ACHN (cell line): ENCODE data around the gene CAPZA3.
"Not testable (repeated sequence)": the region's sequence is repeated elsewhere in the genome, so short reads cannot be mapped to it uniquely, and the experiment has no call there.

Source experiments
- DNase-seq: peaks from one replicate; pipeline ENCODE4 v3.0.0-alpha.2; 2015
- in situ Hi-C: cut with HindIII; loops from 2 replicates; pipeline ENCODE4 v1.10.0; 2017; ENCODE audit warnings: low sequenced_read_pairs, low pct_ligation_motif_present, low pct_unique_long_range_greater_than_20kb

Gene CAPZA3, protein sequence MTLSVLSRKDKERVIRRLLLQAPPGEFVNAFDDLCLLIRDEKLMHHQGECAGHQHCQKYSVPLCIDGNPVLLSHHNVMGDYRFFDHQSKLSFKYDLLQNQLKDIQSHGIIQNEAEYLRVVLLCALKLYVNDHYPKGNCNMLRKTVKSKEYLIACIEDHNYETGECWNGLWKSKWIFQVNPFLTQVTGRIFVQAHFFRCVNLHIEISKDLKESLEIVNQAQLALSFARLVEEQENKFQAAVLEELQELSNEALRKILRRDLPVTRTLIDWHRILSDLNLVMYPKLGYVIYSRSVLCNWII

DNA sequence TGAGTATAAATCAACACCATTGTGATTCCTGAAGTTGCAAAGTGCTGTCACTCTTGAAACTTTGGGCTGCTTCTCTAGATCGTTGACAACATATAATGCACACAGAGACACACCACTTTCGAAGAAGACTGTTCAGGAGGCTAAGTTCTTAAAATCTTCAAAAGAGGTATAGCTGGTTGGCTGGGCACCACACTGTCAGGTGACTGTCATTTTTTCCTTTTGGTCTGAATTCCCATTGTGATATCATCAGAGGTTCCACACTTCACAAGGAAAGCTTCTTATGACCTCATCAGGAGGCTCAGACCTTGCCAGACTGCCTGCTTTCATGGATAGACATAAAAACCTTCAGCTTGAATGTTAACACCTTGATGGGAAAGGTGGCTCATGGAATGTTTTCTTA, at the start of gene CAPZA3, which contains the start of gene PLCZ1:
Gene CAPZA3 (plus strand): TSS at position 301 of the 400 bp plus-strand sequence. CDS start 150 bp downstream, outside the sequence.
Gene PLCZ1 (minus strand): TSS at position 194 of the 400 bp plus-strand sequence. CDS start 641 bp downstream, outside the sequence.
- in situ Hi-C loops, result no loop called here
- no peak for DNase-seq

DNA sequence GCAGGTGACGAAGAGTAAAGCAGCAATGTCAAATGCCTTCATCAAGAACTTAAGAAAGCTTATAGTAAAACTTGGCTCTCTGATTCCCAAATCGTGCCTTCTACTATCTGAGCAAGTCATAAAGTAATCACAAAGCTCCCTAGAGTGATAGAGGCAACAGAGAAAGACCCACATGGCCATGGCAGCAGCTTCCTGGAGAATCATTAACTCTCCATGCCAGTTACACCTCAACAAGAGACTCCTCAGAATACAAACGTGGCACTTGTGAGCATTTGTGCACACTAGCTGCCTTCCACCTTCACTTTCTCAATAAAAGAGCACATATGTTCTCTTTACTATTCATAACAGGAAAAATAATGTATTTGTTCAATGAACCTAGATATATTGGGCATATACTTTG, 48.1 kb upstream of the CAPZA3 start:
- in situ Hi-C loops, result no loop called here
- no peak for DNase-seq

DNA sequence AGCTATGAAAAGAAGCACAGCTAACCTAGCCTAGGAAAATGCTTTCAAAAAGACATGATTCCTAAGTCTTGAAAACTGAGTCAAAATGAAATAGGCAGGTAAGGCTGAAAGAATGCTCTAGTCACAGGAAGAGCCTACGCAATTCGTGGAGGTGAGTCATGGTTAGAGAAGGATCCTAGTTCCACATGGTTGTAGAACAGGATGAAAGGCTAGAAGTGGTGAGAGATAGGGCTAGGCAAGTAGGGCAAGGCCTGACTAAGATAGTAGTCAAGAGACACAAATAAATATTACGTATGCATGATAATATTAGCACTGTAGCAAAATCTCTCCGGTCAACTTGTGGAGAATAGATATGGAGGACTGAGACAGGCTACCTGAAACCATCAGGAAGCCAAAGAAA, 47.3 kb upstream of the CAPZA3 start:
- no peak for DNase-seq
- in situ Hi-C loops, result no loop called here

DNA sequence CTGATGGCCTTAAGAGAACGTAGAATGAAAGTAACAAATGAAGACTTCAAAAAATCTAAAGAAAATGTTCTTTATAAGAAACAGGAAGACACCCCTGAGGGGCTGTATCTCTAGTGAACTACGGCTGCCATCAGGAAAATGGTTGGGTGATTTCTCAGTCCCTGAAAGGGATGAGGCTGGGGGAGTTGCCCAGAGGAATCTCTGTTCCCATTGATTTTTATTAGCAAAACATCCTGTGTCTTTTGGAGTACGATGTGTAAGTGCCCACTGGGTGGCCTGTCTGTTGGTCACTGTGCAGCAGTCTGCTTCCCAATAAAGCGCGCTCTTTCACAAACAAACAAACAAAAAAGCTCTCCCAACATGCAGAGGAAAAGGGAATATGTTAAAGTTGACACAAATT, 43.9 kb upstream of the CAPZA3 start:
- DNase-seq, in situ Hi-C loops: not testable (repeated sequence)

DNA sequence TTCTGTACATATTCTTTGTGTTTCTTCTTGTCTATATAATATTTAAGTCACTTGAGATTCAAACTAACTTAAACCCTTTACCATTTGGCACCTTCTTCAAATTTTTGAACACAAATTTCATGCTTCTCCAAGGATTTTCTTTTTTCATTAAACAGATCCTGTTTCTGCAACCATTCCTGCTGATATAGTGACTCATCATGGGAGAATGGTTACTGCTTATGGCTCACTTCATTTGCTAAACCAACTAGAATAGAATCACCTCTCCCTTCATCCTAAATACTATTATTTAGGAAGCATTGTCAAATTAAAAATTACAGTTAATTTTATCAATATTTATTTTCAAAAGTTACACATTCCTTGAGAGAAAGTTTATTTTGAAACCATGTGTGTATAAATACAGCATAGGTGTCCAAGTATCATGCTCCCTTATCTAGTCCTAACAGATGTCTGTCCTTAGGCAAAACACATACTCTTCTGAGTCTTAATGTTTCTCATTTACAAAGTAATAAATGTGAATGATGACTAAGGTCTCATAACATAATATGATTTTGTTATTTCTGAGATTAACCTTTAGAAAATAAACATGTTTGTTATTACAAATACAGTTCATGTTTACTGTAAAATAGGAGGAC, 40.8 kb upstream of the CAPZA3 start:
- DNase-seq, result peak; percentile 67
- in situ Hi-C loops, result no loop called here

DNA sequence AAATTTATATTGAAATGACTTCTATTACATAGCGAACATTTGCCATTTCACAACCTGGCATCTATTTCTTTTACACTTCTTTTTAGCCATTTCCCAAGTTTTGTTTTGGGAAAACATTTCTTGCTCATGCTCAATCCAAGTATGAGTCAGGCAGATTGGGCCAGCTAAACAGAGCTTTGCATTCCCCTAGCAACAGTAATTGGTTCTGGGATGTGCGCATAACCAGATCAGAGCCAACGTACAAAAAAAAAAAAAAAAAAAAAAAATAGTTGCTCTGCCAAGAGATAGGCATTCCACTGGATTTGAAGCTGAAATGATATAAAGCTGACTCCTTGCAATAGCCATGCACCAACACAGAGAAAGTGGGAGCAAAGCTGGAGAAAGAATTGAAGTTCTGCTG, 37.6 kb upstream of the CAPZA3 start:
- DNase-seq, result peak; percentile 27

DNA sequence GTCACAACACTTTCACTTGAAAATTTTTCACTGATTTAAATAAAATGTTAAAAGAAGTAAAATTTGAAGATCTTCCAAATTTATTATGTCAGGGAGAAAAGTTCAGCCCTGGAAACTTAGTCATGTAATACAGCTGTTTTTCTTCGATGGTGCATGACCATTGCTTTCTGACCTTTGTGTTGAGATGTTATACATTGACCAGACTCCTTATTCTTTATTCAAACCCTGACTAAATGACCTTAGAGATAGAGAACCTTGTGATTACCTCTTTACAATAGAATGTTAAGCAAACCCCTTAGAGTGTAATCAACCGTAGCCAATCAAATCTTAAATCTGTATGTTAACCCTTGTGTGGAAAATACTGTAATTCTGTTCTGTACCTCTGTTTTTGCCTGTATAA, 34.6 kb upstream of the CAPZA3 start:
- in situ Hi-C loops, result no loop called here

More for the DNA sequence above, 37.6 kb upstream of the CAPZA3 start:
- in situ Hi-C loops, result no loop called here

DNA sequence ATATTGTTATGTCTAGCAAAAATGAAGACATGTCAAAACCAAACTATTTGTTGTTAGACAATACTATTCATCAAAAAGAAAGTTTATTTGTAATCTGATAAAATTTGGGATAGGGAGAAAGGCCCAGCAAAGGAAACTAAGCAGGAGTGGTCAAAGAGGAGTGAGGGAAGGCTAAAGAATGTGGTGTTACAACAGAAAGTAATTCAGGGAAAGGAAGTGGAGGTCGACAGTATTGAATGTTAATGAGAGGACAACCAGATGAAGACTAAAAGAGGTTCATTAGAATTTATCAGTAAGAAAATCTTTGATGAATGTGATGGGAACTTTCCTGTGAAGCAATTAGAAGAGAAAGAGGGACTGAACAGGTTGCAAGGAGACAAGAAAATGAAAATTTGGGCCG, 34.0 kb upstream of the CAPZA3 start:
- peak; percentile 33 for DNase-seq
- in situ Hi-C loops, result no loop called here

More for the DNA sequence above, 34.6 kb upstream of the CAPZA3 start:
- peak; percentile 68 for DNase-seq

DNA sequence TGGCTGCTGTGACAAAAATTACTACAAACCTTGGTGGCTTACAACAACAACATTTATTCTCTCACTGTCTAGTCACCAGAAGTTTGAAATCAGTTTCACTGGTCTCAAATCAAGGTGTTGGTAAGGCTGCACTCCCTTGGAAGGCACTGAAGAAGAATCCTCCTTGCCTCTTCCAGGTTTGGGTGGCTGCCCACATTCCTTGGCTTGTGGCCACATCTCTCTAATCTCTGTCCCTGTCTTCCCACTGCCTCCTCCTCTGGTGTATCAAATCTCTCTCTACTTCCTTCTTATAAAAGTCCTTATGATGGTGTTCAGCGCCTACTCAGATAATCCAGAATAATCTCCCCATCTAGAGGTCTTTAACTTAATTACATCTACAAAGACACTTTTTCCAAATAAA, 31.1 kb upstream of the CAPZA3 start:
- no peak for DNase-seq
- in situ Hi-C loops, result no loop called here

DNA sequence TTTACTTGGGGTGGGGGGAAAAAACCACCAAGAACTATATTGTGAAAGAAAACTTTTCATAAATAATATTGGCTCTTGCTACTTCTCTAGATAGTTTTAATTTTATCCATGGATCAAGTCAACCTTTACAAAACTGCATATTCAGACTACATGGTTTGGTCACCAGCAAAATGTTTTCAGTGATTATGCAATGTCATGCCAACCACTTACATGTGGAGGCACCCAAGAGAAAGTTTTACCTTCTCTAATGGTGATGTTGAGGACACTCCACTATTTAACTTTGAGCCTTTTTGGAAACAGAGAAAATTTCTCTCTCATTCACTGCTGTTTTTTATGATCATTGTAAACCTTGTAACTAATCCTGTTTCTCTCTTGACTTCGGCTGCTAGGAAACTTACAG, 21.7 kb upstream of the CAPZA3 start:
- no peak for DNase-seq
- in situ Hi-C loops, result no loop called here

DNA sequence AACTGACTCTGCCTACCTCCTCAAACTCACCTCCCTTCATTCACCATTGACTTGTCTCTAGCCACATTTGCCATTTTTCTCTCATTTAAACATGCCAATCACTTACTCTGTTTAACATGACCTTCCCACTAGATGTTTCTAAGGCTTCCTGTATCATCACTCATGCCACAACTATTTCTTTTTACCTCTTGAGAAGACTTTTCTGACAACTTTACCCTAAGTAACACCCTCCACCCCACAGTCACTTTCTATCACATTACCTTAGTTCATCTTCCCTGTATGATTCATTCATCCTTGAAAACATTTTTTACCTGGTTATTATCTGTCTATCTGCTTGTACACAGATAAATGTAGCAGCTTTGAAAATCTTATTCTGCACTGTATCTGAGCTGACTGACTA, 19.5 kb upstream of the CAPZA3 start:
- DNase-seq, result no peak
- in situ Hi-C loops, result no loop called here

DNA sequence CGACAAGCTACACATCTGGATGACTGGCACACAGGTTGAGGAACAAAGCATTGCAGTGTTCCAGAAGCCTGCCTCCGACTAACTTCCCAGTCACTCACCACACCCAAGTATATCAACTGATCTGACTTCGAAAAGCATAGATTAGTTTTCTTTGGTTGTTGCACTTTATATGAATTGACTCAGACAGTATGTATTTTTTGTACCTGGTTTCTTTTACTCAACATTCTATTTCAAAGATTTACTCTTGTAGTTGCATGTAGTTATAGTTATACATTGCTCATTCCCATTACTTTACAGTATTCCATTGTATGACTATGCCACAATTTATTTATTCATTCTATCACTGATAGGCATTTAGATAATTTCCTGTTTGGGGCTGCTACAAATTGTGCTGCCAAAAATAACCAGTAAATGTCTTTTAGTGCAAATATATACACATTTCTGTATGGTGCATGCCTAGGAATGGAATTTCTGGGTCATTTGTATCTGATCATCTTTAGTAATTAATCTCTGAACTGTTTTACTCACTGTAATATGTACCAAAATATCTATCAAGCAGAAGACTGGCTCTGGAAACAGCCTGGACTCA, 17.9 kb upstream of the CAPZA3 start:
- in situ Hi-C loops, result no loop called here
- no peak for DNase-seq

DNA sequence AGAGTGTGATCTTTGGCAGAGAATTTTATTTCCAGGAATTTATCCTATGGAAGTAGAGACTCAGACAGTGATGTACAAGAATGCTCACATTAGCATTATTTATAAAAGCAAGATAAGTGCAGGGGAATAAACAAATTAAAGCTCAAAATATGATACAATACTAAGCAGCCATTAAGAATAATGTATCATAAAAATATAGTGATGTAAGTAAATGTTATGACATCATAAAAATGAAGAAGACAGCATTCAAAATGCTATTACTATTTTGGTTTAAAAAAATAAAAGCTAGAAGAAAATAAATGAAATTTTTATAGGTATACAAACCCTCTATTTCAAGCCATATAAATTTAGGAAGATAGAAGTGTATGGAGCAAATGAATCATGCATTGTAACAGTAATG, 17.2 kb upstream of the CAPZA3 start:
- DNase-seq, result no peak
- in situ Hi-C loops, result no loop called here

DNA sequence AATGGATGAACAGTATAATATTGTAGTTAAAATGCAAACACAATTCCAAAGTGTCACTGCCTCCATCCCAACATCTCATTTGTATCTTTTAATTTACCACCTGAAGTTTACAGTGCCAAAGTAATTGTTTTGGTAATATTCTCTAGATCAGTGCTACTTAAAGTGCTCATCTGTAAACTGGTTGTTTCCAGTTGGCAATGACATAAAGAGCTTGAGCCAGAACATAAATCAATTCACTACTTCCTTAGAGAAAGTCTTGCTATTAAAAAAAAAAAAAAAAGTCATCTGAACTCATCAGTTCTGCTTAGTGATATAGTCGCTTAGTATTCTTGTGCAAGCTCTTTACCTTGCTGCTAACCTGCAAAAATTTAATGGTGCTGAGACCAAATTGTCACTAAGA, 16.5 kb upstream of the CAPZA3 start:
- DNase-seq, result no peak
- in situ Hi-C loops, result no loop called here

DNA sequence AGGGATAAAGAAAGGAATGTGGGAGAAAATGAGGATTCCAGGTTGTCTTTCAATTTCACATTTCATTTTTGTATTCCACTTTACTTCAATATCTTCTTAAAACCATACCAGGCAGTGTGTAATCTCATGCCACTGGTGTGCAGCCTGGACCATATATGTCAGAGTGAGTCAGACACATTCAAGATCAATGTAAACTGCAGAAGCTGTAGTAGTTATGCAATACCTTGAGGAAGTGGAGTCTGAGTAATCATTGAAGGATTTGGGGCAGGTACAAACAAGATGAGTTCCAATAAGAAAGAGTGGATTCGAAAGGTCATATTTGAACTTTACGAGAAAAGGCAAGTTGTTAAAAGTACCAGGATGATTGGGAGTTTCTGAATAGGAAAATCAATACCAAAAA, 14.2 kb upstream of the CAPZA3 start:
- in situ Hi-C loops, result no loop called here
- DNase-seq, result peak; percentile 17

DNA sequence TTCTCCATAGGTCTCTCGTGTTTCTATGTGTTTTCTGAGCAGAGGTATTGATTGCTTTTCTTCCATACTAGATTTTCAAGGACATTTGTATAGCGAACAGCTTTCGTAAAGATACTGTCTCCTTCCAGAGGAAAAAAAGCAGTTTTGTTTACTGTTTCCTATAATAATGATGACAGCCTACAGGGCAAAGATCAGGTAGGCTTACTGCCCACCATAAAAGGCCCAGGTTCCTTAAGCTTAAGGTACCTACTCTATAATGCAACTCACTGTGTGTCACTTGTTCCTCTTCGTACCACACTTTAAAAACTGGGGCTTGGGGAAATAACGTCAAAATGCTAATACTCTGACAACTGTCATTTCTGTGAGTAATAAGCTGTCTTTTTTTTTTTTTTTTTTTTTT, 6.8 kb upstream of the CAPZA3 start:
- in situ Hi-C loops, result no loop called here
- DNase-seq, result no peak

DNA sequence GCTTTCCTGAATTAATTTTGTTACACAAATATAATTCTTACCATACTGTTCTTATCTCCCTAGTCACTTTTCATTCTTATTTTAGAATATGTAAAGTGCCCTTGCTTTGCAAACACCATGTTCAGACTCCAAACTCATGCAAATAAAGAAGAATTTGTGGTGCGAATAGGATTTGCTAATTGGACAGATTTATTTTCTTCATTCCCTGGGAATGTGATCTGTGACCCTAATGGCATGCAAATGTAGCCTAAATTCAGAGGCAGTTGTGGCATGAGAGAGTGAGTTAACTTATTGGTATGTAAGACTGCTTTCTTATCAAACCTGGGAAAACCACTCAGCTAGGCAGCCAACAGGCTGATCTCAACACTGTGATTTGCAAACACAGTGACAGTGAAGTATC, 10.0 kb downstream of the CAPZA3 start:
- in situ Hi-C loops, result no loop called here
- DNase-seq, result peak; percentile 50

DNA sequence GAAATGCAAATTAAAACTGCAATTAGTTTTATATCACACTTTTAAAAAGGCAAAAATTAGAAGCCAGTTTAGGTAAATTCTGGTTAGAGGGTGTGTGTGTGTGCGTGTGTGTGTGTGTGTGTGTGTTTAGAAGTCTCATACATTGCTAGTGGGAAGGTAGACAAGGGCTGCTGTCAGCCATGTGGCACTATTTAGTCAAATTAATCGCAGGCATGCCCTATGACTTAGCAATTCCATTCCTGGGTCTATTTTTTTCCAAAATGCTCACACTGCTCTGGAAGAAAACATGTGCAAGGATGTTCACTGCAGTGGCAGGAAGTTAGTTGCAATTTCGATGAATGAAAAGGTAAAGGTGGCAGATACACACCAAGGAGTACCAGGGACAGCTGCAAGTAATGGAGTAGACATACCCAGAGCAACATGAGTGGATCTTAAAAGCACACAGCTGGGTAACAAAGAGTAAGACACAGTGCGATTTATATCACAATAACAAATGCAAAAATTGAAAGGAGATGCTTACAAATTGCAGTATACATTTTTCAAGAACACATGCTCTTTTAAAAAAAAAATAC, 11.6 kb downstream of the CAPZA3 start:
- in situ Hi-C loops, result no loop called here

DNA sequence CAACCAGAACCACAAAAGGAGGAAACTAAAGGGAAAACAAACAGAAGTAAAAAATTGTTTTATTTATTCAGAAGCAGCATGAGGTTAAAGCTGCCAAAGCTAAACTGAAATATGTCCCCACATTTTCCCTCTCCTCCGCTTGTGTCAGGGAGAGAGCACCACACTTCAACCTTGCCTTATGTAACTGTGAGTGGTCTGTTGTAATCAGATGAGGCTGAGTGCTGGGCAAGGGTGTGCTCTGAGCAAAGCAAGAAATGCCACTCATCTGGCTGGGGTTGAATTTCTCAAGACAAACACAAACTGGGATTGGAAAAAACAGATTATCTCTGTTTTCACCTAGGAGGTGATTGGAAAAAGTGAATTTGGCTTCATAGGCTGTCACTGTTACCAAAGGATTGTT, 12.2 kb downstream of the CAPZA3 start:
- no peak for DNase-seq
- in situ Hi-C loops, result no loop called here

More for the DNA sequence above, 11.6 kb downstream of the CAPZA3 start:
- DNase-seq, result no peak
